Measurements from ENCODE around the gene TTC28. TPM values are rescaled to one million over a fixed set of nuclear protein-coding genes. Genes with fewer than 3 reads are reported as not detected.

TTC28 gene
- total RNA-seq, 1 donor from 2014 or later, result 70.8 TPM

DNA sequence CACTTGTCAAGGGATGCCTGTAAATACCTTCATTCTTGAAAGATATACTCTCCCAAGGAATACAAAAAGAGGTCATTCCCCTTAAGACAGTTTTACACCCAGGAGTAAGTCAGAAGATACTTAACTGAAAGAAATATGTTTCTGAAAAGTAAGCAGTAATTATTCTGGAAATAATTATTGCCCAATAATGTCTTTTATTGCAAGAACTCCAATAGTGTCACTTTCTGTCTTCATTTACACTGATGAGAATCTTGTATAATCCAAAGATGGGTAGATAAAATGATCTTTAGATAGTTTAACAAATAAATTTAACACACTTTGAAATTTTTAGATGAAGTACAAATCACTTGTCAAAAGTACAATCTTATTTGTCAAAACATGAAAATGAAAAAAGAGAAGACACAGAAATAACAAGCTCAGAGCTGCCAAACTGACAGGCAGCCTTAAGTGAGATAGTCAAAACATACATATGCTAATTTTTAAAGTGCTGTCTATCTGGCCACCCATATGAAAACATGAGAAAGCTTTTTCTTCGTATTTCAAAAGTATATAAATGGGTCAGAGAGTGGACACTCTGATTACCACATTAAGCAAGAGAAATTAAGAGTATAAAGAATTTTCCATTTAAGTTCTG is 225.1 kb downstream of the TTC28 start:
- no peak for TF ChIP-seq CTCF (IDR thresholded peaks at IDR 0.05; ENCODE audit: unreplicated experiment)
- H3K9me3 Mint-ChIP-seq (ENCODE audit: unreplicated experiment), result no peaks in the 10 kb centered on the region

DNA sequence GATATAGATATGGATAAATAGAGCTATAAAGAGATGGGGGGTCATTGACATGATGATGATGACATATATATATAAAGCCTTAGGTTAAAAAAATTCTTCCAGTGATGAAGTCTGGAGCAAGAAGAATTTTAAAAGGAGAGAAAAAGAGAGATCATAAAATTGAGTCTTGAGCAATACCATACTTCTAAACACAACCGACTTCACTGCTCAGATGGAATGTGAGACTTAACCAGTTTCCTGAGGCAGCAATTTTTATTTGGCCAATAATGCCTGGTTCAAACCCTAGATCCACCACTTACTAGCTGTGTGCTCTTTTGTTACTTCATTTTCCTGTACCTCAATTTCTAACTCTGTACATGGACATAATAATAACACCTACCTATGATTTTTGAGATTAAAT is 229.5 kb downstream of the TTC28 start:
- H3K4me3 Mint-ChIP-seq (ENCODE audit: unreplicated experiment), result no peak overlapping the region
- no peak for DNase-seq (ENCODE audit: low spot score)
- no peak overlapping the region for H3K27ac Mint-ChIP-seq (ENCODE audit: unreplicated experiment)
- H3K27me3 Mint-ChIP-seq (ENCODE audit: unreplicated experiment), result peaks cover 3% of the 10 kb centered on the region
- no peak for TF ChIP-seq CTCF (IDR thresholded peaks at IDR 0.05; ENCODE audit: unreplicated experiment)
- H3K36me3 Mint-ChIP-seq (ENCODE audit: low read depth, unreplicated experiment), result no peaks in the 10 kb centered on the region
- peaks cover 30% of the 10 kb centered on the region for H3K4me1 Mint-ChIP-seq (ENCODE audit: unreplicated experiment)
- H3K9me3 Mint-ChIP-seq (ENCODE audit: unreplicated experiment), result no peaks in the 10 kb centered on the region

More for the DNA sequence above, 225.1 kb downstream of the TTC28 start:
- no peaks in the 10 kb centered on the region for H3K36me3 Mint-ChIP-seq (ENCODE audit: low read depth, unreplicated experiment)
- no peak overlapping the region for H3K27ac Mint-ChIP-seq (ENCODE audit: unreplicated experiment)
- H3K27me3 Mint-ChIP-seq (ENCODE audit: unreplicated experiment), result peaks cover 2% of the 10 kb centered on the region
- no peak for DNase-seq (ENCODE audit: low spot score)
- no peak overlapping the region for H3K4me3 Mint-ChIP-seq (ENCODE audit: unreplicated experiment)
- peaks cover 11% of the 10 kb centered on the region for H3K4me1 Mint-ChIP-seq (ENCODE audit: unreplicated experiment)

DNA sequence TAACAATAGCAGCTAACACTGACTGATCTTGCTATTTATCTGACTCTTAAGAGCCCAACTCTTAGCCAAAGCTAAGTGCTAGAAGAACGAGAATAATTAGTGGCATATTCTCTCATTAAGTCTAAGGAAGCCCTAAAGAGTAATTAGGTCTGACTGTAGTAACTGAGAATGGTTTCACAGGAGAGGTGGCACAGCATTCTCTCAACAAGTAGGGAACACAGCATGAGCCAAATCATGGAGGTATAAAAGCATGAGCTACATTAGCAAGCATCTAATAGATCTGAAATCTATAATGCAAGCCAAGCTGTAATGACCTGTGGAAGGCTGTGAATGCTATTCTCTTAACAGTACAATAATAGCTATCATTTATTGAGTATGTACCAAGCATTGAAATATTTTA is 230.6 kb downstream of the TTC28 start:
- H3K4me3 Mint-ChIP-seq (ENCODE audit: unreplicated experiment), result no peak overlapping the region
- H3K9me3 Mint-ChIP-seq (ENCODE audit: unreplicated experiment), result no peaks in the 10 kb centered on the region
- no peak for TF ChIP-seq CTCF (IDR thresholded peaks at IDR 0.05; ENCODE audit: unreplicated experiment)
- peaks cover 3% of the 10 kb centered on the region for H3K27me3 Mint-ChIP-seq (ENCODE audit: unreplicated experiment)
- DNase-seq (ENCODE audit: low spot score), result no peak
- no peaks in the 10 kb centered on the region for H3K36me3 Mint-ChIP-seq (ENCODE audit: low read depth, unreplicated experiment)
- H3K4me1 Mint-ChIP-seq (ENCODE audit: unreplicated experiment), result peaks cover 32% of the 10 kb centered on the region
- H3K27ac Mint-ChIP-seq (ENCODE audit: unreplicated experiment), result no peak overlapping the region

- peaks cover 34% of the 10 kb centered on the region for H3K4me1 Mint-ChIP-seq (ENCODE audit: unreplicated experiment)
- TF ChIP-seq CTCF (IDR thresholded peaks at IDR 0.05; ENCODE audit: unreplicated experiment), result no peak
- no peak overlapping the region for H3K4me3 Mint-ChIP-seq (ENCODE audit: unreplicated experiment)
- DNase-seq (ENCODE audit: low spot score), result no peak
- H3K27me3 Mint-ChIP-seq (ENCODE audit: unreplicated experiment), result peaks cover 3% of the 10 kb centered on the region
- H3K36me3 Mint-ChIP-seq (ENCODE audit: low read depth, unreplicated experiment), result no peaks in the 10 kb centered on the region
- no peaks in the 10 kb centered on the region for H3K9me3 Mint-ChIP-seq (ENCODE audit: unreplicated experiment)
- no peak overlapping the region for H3K27ac Mint-ChIP-seq (ENCODE audit: unreplicated experiment)
Measured at GRCh38 chr22:28448625-28449024, 231.0 kb downstream of the TTC28 start.

GRCh38 chr22:28444659-28445058 is 235.0 kb downstream of the TTC28 start:
- Mint-ChIP-seq H3K9me3 (ENCODE audit: unreplicated experiment) (no peaks in the 10 kb centered on the region), H3K4me1 (ENCODE audit: unreplicated experiment) (peaks cover 47% of the 10 kb centered on the region), H3K36me3 (ENCODE audit: low read depth, unreplicated experiment) (no peaks in the 10 kb centered on the region), H3K27ac (ENCODE audit: unreplicated experiment) (no peak overlapping the region), H3K4me3 (ENCODE audit: unreplicated experiment) (no peak overlapping the region), H3K27me3 (ENCODE audit: unreplicated experiment) (peaks cover 5% of the 10 kb centered on the region)
- DNase-seq (ENCODE audit: low spot score), result no peak
- no peak for TF ChIP-seq CTCF (IDR thresholded peaks at IDR 0.05; ENCODE audit: unreplicated experiment)

Measured in endothelial cell (in vitro differentiated cells).